Astrocyte (in vitro differentiated cells and primary cell): ENCODE data around the gene ATXN1.

ENCODE experiments used
- EZH2 ChIP-seq: IDR thresholded peaks from 2 replicates; pipeline ENCODE4 v1.6.1; 2012; ENCODE audit warnings: mild to moderate bottlenecking, low read length, inconsistent platforms; ENCODE audit not compliant: insufficient read depth
- TF ChIP-seq, protein P1 (sequence below): IDR thresholded peaks from 2 replicates; pipeline ENCODE4 v1.5.1; 2011; ENCODE audit warnings: low read depth, mild to moderate bottlenecking, inconsistent platforms, low read length, moderate library complexity; ENCODE audit not compliant: insufficient read depth

- TF ChIP-seq, protein P1, sequence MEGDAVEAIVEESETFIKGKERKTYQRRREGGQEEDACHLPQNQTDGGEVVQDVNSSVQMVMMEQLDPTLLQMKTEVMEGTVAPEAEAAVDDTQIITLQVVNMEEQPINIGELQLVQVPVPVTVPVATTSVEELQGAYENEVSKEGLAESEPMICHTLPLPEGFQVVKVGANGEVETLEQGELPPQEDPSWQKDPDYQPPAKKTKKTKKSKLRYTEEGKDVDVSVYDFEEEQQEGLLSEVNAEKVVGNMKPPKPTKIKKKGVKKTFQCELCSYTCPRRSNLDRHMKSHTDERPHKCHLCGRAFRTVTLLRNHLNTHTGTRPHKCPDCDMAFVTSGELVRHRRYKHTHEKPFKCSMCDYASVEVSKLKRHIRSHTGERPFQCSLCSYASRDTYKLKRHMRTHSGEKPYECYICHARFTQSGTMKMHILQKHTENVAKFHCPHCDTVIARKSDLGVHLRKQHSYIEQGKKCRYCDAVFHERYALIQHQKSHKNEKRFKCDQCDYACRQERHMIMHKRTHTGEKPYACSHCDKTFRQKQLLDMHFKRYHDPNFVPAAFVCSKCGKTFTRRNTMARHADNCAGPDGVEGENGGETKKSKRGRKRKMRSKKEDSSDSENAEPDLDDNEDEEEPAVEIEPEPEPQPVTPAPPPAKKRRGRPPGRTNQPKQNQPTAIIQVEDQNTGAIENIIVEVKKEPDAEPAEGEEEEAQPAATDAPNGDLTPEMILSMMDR: no peak
- TF ChIP-seq EZH2: no peak
These were observed 214.4 kb downstream of the ATXN1 start for GRCh38 chr6:16546861-16547260.
